Colonic mucosa (tissue), 4 donors: ENCODE results near the gene NDUFS4. TPM values are rescaled to one million over a fixed set of nuclear protein-coding genes. Genes with fewer than 3 reads are reported as not detected.

Experiments
- DNase-seq: peaks from one replicate; pipeline ENCODE4 v3.0.0-alpha.2; 2020
- H3K27ac ChIP-seq: fragments of 200-600 bp; one replicate; pipeline ENCODE4 v1.8.0; 2021
- H3K27me3 ChIP-seq: fragments of 200-600 bp; one replicate; pipeline ENCODE4 v1.8.0; 2021
- H3K36me3 ChIP-seq: fragments of 200-600 bp; one replicate; pipeline ENCODE4 v1.8.0; 2021
- H3K4me1 ChIP-seq: fragments of 200-600 bp; one replicate; pipeline ENCODE4 v1.8.0; 2021; ENCODE audit warnings: mild to moderate bottlenecking
- H3K4me3 ChIP-seq: fragments of 200-600 bp; one replicate; pipeline ENCODE4 v1.8.0; 2021
- H3K9ac ChIP-seq, 2 donors: one replicate each; pipeline ENCODE4 v1.7.0; 2013; ENCODE audit warnings: control low read depth in 2 of 2, low read depth in 2 of 2, low read length in 2 of 2
- H3K9me3 ChIP-seq: fragments of 200-600 bp; one replicate; pipeline ENCODE4 v1.8.0; 2021
- CTCF ChIP-seq: fragments of 200-600 bp; IDR thresholded peaks from one replicate; pipeline ENCODE4 v1.8.0; 2022; ENCODE audit warnings: antibody characterized with exemption, mild to moderate bottlenecking
- intact Hi-C: fragments of 100-400 bp; cut with DNase I; formaldehyde crosslinking; loops from one replicate; pipeline ENCODE4 v1.14.1; 2022
- total RNA-seq, 2 donors: library from RNA; stranded (reverse); fragmentation: NEBNext Ultra II Directional in 1 of 2; extraction: Animal tissue kit (Norgen Biotek cat#: 25700) in 1 of 2; gene quantifications; one replicate each; pipeline ENCODE4 v1.2.1, GENCODE V29; 2021
- donor health status: healthy.
- donor health status: DM: no; HTN: no; CAD: no.
- donor health status: DM: no; HTN: no; CAD: no.

Gene NDUFS4
- total RNA-seq, 2 donors from 2014 or later, result 87.5 to 119 TPM

GRCh38 chr5:53712327-53712726, 151.9 kb downstream of the NDUFS4 start:
- no peaks in the 10 kb centered on the region for H3K27me3 ChIP-seq
- no peak for TF ChIP-seq CTCF
- H3K36me3 ChIP-seq, result no peaks in the 10 kb centered on the region
- DNase-seq, result no peak
- H3K4me1 ChIP-seq, result no peaks in the 10 kb centered on the region
- H3K4me3 ChIP-seq, result no peak overlapping the region
- H3K9me3 ChIP-seq, result no peaks in the 10 kb centered on the region
- H3K9ac ChIP-seq, result no peak overlapping the region
- no peak overlapping the region for H3K27ac ChIP-seq
- intact Hi-C loops, result no loop called here

DNA sequence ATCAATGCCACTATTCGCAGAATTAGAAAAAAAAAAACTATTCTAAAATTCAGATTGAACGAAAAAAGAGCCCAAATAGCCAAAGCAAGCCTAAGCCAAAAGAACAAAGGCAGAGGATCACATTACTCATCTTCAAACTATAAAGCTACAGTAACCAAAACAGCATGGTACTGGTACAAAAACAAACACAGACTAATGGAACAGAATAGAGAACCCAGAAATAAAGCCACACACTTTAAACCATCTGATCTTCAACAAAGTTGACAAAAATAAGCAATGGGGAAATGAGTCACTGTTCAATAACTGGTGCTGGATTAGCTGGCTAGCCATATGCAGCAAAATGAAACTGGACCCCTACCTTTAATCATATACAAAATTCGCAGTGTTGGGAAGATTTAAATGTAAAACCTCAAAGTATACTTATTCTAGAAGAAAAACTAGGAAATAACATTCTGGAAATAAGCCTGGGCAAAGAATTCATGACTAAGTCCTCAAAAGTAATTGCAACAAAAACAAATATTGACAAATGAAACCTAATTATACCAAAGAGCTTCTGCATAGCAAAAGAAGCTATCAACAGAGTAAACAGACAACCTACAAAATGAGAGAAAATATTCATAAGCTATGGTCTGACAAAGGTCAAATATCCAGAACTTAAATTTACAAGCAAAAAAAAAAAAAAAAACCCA, 153.7 kb downstream of the NDUFS4 start:
- no peak for DNase-seq
- Histone ChIP-seq H3K9ac (no peak overlapping the region), H3K4me1 (no peaks in the 10 kb centered on the region), H3K27ac (no peak overlapping the region), H3K36me3 (no peaks in the 10 kb centered on the region), H3K27me3 (no peaks in the 10 kb centered on the region), H3K4me3 (no peak overlapping the region), H3K9me3 (no peaks in the 10 kb centered on the region)
- TF ChIP-seq CTCF, result no peak
- intact Hi-C loops, result no loop called here

DNA sequence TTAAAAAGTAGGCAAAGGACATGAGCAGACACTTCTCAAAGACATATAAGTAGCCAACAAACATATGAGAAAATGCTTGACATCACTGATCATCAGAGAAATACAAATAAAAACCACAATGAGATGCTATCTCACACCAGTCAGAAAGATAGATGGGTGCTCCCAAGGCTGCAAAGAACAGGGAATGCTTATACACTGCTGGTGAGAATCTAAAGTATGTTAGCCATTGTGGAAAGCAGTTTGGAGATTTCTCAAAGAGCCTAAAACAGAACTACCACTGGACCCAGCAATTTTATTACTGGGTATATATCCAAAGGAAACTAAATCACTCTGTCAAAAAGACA, 154.2 kb downstream of the NDUFS4 start:
- H3K9ac ChIP-seq, result no peak overlapping the region
- TF ChIP-seq CTCF, result no peak
- no peaks in the 10 kb centered on the region for H3K4me1 ChIP-seq
- H3K4me3 ChIP-seq, result no peak overlapping the region
- no peaks in the 10 kb centered on the region for H3K9me3 ChIP-seq
- H3K27me3 ChIP-seq, result no peaks in the 10 kb centered on the region
- H3K36me3 ChIP-seq, result no peaks in the 10 kb centered on the region
- intact Hi-C loops, result no loop called here
- no peak overlapping the region for H3K27ac ChIP-seq
- DNase-seq, result no peak

- Histone ChIP-seq H3K36me3 (no peaks in the 10 kb centered on the region), H3K4me1 (no peaks in the 10 kb centered on the region), H3K4me3 (no peak overlapping the region), H3K9ac (no peak overlapping the region), H3K27me3 (no peaks in the 10 kb centered on the region), H3K9me3 (no peaks in the 10 kb centered on the region), H3K27ac (no peak overlapping the region)
- DNase-seq, result no peak
- intact Hi-C loops, result no loop called here
- no peak for TF ChIP-seq CTCF
These were observed 165.7 kb downstream of the NDUFS4 start for GRCh38 chr5:53726121-53726520.

- H3K27ac ChIP-seq, result no peak overlapping the region
- H3K9me3 ChIP-seq, result no peaks in the 10 kb centered on the region
- no peak for TF ChIP-seq CTCF
- H3K4me3 ChIP-seq, result no peak overlapping the region
- H3K27me3 ChIP-seq, result no peaks in the 10 kb centered on the region
- intact Hi-C loops, result no loop called here
- H3K9ac ChIP-seq, result no peak overlapping the region
- H3K4me1 ChIP-seq, result no peaks in the 10 kb centered on the region
- H3K36me3 ChIP-seq, result no peaks in the 10 kb centered on the region
- no peak for DNase-seq
These were observed 170.5 kb downstream of the NDUFS4 start for GRCh38 chr5:53730943-53731342.

Other genes starting within 250 kb of the NDUFS4 start
- gene FST, start 80.0 kb upstream of the NDUFS4 start, total RNA-seq, result 1 to 10 TPM in 1 of 2 donors, under 1 TPM in 1; 0.91 to 3.2 TPM